IPS DF 19.7 (cell line): Measurements from ENCODE around the gene ARL2.
"Not testable (repeated sequence)": the region's sequence is repeated elsewhere in the genome, so short reads cannot be mapped to it uniquely, and the experiment has no call there.

Experiments used
- DNase-seq: peaks from one replicate; pipeline ENCODE4 v3.0.0-alpha.2; 2013; ENCODE audit warnings: low read depth, low spot score

ARL2 gene

DNA sequence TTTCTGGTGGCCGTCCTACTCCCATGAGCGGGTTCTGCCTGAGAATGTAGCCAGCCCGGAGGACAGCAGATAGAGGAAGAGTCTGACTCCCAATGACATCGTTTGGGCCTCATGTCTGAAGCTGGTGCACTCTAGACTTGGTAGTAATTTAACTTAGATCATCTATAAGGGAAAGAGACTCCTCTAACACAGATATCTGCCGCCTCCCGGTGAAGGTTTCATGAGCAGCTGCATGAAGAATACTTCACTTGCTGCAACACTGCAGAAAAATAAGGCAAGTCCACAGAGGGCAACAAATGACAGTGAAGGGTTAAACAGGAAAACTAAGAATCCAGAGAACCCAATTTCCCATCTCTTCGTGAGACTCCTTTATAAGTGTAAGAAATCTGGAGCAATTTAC is 5.9 kb upstream of the ARL2 start:
- DNase-seq = no peak

DNA sequence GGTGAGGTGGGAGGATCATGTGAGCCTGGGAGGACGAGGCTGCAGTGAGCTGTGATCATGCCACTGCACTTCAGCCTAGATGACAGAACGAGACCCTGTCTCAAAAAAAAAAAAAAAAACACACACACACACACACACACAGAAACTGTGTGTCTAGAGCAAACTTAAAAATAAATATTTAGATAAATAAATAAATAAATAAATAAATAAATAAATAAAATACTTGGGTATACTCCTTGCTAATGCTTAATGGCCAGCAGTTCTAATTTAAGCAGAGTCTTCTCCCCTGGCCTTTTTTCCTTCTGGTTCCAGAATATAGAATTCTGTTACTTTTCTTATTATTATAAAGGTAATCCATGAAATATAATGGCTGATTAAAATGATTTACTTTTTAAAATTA is 5.1 kb upstream of the ARL2 start:
- no peak for DNase-seq

DNA sequence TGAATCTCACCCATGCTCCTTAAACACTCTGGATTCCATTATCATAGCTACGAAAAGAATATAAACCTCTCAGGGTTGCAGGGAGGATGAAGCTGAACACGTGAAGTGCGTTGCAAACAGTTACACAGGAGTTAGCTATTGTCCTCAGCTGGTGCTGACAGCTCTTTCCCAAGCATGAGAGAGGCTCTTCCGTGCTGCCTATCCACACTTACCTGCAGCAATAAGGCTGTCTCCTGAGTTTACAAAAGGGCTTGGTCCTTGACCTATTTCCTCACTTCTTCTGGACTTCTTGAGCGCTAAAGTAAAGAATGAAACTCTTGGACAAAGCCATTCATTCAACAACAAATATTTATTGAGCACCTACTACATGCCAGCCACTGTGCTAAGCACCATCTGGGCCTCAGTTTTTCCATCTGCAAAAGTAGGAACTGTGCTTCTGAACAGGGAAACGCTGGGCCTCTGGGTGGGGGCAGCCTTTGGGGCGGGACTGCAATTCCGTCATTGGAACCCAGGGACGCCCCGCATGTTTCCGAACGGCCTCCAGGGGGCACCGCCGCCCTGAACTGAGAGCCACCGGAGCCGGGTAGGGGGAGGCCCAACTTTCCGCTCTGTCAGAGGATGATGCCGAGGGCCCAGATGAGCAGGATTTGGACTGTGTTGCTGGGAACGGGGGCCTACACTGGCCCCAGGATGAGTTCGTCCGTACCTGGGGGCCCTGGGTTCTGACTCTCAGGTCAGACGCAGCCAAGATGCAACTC is 651 bp upstream of the ARL2 start:
- peak; percentile 40 for DNase-seq

DNA sequence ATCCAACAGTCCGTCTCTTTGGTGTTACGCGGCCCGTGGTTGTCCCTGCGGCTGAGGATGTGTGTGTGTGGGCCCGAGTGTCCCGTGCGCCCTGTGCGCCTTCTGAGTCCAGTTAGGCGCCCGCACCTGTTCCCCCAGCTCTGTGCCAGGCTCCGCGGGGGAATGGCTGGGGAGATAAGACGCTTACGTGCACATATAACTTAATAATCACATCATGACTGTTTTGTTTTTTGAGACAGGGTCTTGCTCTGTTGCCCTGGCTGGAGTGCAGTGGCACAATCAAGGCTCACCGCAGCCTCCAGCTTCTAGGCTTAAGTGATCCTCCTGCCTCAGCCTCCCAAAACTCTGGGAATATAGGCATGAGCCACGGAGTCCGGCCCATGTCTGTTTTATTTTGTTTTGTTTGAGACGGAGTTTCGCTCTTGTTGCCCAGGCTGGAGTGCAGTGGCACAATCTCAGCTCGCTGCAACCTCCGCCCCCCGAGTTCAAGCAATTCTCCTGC is 817 bp downstream of the ARL2 start:
- no peak for DNase-seq

DNA sequence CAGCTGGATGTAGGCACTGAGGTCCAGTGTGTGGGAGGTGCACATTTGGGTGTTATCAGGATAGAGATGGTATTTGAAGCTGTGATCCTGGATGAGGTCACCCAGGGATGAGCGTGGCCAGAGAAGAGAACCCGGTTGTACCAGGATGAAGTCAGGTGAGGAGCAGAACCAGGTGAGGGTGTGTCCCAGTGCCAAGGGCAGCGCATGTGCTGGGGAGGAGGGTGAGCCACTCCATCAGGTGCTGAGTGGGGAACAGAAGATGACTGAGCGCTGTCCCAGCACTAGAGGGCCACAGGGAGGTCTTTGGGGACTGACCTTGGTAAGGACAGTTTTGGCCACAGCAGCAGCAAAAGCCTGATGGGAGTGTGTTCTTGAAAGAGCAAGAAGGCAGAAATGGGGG is 2.7 kb downstream of the ARL2 start:
- no peak for DNase-seq

DNA sequence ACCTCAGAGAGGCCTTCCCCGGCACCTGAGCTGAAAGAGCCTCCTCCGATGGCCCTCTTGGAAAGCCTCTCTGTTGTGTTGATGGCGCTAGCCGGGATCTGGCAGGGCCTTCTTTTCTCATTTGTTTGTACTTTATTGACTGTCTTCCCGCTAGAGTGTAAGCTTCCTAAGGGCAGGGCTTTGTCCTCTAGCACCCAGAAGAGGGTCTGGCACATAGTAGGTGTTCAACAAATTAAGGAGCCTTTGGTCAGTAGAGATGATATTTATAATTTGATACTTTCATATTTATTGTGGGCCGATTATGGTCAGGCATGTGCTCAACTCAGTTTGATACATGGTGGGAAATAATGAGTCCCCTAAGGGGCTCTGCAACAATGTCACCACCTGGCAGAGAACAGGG is 4.0 kb downstream of the ARL2 start:
- DNase-seq = no peak

DNA sequence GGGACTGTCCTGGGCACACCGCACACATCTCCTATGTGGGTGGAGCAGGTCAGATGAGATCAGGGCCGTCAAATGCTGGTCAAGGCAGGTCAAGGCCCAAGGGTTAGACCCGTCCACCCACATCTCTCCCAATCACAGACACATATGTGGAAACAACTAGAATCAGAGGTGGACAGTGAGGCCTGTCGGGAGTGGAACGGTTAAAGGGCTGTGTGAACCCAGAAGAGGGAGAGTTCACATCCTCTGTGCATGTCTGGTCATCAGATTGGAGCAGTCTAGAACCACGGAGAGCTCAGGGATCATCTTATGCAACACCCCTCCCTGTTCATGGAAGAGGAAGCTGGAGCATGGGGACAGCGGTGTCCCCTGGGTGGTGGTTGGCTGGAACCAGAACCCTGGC is 5.9 kb downstream of the ARL2 start:
- no peak for DNase-seq

DNA sequence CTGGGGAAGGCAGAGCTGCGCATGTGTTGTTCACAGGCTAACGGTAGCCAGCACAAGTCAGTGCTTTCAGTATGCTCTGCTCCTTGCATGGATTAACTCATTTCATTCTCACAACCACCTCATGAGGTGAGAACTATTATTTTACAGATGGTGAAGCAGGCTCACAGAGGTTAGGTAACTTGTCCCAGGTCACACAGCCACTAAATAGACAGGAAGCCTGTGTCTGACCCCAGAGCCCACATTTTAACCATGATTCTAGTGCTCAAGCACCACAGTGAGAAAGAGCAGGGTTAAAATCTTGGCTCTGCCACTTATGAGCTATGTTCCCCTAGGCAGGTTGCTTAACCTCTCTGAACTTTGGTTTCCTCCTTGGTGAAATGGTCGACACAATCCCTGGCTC is 7.0 kb downstream of the ARL2 start:
- no peak for DNase-seq

DNA sequence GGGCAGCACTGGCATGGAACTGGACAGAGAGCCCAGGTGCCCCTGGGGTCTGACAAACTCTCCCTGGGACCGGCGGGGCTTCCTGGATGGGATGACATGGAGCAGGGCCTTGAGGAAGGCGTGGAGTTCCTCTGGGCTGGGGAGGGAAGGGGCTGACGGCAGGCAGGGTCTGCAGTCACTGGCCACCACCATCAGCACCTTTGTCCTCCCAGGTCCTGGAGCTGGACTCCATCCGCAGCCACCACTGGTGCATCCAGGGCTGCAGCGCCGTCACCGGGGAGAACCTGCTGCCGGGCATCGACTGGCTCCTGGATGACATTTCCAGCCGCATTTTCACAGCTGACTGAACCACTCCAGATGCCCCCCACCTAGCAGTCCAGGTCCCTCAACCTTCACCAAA is 7.5 kb downstream of the ARL2 start:
- DNase-seq = no peak

DNA sequence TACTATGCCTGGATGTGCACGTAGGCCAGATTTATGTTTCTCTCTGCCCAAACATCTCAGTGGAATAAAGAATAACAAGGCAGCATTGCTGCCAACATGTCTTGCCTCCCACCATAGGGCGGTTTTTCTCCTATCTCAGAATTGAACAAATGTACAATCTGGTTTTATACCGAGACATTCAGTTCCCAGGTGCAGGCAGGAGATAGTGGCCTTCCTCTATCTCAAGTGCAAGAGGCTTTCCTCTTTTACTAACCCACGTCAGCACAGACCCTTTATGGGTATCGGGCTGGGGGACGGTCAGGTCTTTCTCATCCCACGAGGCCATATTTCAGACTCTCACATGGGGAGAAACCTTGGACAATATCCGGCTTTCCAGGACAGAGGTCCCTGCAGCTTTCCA is 9.5 kb downstream of the ARL2 start:
- DNase-seq = not testable (repeated sequence)

DNA sequence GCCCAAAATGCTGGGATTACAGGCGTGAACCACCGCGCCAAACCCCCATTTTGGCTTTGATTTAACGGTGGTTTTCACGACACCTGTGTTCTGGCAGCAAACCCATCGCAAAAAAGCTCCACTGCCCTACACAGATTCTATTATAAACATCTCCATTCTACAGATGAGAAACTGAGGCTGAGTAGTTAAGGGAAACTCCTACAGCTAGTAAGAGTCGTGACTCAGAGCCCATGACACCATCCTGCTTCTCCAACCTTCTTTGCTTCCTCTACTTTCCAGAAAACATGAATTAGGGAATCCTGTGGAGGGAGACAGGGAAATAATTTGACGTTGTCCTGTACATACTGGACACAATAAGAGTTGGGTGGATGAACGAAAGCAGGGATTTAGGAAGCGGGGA is 12.8 kb downstream of the ARL2 start:
- no peak for DNase-seq

DNA sequence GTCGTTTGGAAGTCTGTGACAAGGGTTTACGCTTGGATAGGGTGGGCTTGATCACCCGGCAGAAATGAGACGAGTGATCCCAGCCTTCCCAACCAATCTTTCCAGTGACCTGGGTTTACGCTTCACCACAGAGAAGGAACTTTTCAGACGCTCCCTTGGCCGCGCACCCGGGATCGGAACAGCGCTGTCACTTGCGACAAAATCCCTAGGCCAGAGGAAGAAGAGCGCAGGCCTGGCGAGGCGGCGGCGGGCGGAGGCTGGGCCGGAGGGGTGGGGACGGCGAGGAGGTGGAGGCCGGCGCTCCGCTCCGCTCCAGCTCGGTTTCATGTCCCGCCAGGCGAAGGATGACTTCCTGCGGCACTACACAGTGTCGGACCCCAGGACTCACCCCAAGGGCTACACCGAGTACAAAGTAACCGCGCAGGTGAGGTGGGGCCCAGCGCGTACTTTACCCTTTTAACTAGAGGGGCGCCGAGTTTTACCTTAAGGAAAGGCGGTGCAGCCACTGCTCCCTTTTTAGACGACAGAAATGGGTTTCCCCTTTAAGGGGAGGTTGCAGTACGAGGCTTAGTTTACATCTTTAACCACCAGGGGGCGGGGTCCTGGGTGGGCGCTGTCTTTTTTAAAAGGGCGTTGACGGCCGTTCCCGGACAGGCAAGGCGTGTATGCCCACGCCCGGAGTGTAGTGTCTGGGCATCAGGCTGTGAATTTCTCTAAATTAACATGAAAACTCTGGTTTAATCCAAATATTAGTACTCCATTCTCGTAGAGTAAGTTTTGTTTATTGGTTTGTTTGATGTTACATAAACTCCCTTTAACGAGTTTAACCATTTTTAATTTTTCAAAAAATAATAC is 13.5 kb downstream of the ARL2 start, which contains the start of gene SNX15:
Gene SNX15 (plus strand): TSS at position 227 of the 855 bp plus-strand sequence. CDS start 99 bp downstream, at position 326.
- peak; percentile 90 for DNase-seq

DNA sequence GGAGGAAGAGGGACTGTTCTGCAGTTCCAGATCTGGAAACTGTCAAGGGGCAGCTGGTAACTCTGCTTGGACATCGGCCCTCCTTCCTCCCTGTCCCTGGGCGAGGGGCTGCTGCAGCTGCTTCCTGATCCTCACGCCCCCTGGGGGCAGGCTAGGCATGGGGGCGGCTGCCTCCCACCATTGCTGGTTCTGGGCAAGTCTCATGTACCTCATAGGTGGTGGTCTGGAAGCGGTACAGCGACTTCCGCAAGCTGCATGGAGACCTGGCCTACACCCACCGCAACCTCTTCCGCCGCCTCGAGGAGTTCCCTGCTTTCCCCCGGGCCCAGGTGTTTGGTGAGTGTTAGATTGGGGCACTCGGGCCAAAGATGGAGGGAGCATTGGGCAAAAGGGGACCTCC is 18.3 kb downstream of the ARL2 start:
- DNase-seq = no peak

DNA sequence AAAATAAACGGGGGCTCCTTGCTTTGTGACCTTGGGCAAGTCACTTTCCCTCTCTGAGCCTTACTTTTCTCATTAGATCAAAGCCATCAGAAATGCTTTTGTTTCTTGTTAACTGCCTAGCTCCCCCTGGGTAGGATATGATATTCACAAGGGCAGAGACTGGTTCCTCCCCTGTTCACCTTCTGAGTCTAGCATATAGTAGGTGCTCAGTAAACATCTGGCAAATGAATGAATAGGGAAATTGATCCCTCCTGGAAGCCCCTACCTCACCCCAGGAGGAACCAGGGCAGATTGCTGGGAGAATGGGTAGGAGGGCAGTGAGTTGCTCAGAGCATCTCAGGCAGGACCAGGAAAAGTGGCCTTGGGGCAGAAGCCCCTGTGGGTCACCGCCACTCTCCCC is 20.5 kb downstream of the ARL2 start:
- DNase-seq = no peak

DNA sequence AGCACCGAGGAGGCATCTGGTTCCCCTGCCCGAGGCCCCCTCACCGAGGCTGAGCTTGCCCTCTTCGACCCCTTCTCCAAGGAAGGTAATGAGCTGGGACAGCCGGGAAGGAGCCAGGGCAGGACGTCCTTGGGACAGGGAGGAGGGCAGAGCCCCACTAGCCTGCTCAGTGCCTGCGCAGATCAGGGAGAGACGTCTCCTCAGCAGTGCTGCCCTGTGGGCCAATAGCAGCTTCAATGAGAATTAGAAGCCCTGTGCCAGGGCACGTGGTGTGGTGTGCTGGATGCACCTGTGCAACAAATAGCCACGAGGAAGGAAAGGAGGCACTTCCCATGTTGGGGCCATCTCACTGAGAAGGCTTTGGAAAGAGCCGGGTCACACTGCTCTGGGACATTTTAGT is 21.6 kb downstream of the ARL2 start:
- DNase-seq = no peak

DNA sequence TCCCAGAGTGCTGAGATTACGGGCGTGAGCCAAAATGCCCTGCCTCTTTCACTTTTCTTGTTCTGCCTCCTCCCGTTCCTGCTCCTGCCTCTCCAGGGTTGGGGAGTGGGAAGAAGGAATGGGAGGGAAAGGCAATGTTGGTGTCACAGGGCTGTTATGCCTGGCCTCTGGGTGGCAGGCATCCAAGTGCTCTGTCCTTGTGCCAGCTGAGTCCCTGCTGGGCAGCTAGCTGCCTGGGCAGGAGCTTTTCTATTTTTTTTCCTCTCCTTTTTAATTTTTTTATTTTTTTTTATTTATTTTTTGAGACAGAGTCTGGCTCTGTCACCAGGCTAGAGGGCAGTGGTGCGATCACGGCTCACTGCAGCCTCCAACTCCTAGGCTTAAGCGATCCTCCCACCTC is 23.0 kb downstream of the ARL2 start:
- no peak for DNase-seq

DNA sequence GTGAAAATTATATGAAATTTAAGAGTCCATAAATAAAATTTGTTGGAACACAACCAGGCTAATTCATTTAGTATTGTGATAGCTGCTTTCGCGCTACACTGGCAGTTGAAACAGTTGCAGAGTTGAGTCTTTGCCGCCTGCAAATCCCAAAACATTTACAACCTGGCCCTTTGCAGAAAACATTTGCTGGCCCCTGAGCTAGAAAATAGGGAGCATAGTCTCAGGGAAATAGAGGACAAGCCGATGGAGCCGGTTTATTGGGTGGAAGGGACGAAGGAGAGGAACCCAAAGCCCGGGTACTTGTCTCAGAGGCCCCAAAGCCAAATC is 26.5 kb downstream of the ARL2 start:
- DNase-seq = no peak

DNA sequence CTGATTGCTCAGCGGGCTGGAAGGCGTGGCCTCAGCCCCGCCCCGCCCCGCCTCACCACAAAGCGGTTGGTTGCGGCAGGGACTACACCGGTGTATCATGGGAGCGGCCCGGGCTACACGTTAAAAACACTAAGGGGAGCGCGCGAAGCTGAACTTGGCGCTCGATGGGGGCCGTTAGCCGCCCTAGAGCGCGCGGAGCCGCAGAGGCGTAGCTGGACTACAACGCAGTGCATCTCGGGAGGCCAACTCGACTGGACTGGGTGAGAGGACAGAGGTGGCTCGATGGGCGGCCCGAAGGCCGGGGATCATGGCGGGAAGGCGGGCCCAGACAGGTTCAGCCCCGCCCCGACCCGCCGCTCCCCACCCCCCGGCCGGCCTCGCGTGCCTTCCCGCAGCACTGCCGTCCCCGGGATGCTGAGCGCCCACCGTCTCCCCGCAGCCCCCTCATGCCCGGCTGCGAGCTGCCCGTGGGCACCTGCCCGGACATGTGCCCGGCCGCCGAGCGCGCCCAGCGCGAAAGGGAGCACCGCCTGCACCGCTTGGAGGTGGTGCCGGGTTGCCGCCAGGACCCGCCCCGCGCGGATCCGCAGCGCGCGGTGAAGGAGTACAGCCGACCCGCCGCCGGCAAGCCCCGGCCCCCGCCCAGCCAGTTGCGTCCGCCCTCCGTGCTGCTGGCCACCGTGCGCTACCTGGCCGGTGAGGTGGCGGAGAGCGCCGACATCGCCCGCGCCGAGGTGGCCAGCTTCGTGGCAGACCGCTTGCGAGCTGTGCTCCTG is 27.1 kb downstream of the ARL2 start, which contains the start of gene SAC3D1:
Gene SAC3D1 (plus strand): TSS at position 364 of the 776 bp plus-strand sequence. CDS start 83 bp downstream, at position 447.
- DNase-seq = peak; percentile 91

DNA sequence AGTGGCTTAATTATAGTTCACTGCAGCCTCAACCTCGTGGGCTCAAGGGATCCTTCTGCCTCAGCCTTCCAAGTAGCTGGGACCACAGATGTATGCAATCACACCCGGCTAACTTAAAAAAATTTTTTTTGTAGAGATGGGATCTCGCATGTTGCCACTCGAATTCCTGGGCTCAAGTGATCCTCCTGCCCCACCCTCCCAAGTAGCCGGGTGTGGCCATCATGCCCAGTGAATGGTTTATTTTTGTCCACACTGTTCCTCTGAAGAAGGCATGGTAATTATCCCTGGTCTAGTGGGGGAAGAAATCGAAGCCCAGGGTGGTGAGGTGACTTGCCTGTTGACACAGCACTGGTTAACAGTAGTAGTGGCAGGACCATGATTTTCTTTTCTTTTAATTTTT is 28.9 kb downstream of the ARL2 start:
- DNase-seq = no peak

DNA sequence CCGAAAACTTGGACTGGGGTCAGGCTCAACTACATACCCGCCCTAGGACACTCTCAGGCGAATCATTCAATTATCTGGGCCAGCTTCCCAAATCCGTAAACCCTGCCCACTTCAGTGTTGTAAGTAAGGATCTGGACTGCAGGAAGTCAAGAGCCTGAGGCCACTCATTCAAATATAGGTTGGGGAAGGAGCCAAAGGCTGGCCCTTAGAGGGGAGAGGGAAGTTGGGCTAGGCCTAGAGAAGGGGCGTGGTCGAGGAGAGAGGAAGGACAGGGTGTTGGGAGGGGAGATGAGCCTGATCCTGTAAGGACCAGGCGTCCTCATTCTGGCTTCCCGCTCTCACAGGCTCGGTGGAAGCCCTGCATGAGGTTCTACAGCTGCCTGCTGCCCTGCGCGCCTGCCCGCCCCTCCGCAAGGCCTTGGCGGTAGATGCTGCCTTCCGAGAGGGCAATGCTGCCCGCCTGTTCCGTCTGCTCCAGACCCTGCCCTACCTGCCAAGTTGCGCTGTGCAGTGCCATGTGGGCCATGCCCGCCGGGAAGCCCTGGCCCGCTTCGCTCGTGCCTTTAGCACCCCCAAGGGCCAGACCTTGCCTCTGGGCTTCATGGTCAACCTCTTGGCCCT is 30.0 kb downstream of the ARL2 start:
- no peak for DNase-seq

DNA sequence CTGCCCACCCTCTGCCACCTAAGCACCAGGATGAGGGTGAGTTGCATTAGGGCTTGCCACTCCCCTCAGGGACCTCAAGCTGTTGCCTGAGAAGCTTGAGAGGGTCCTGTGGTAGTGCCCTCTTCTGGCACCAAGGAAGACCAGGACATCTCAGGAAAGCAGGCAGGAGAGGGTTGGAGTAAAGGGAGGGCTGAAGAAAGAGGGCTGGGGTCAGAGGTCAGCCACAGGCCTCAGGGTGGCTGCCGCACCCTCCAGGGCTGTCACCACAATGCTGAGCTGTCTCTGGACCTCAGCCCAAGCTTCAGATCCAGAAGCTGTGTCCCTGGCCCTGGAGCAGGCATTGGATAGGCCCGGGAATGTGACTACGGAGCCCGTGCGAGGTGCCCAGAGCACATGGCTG is 31.1 kb downstream of the ARL2 start:
- no peak for DNase-seq

DNA sequence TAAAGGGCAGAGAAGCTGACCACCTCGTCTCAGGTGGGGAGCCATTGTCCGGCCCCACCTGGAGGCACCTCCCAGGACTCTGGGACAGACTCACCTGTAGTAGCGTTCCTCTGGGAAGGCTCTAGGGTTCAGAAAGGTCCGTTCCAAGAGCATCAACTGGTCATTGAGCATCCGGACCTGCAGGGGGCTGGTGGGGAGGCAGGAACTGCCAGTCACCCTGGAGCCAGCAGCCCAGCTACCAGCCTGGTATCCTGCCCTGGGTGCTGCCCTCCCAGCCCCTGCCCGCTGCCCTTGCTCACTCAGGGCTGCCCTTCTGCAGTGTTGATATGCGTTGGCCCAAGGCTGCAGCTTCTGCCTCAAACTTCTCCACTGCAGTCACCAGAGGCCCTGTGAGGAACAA is 31.8 kb downstream of the ARL2 start:
- no peak for DNase-seq
